Measurements from ENCODE around the gene PAK1IP1.
"Not testable (repeated sequence)": the region's sequence is repeated elsewhere in the genome, so short reads cannot be mapped to it uniquely, and the experiment has no call there.

Gene PAK1IP1

GRCh38 chr6:10694302-10695085 is at the start of gene PAK1IP1, which contains the start of gene C6orf52:
Gene PAK1IP1, plus strand, starts transcription at chr6:10694972. Its CDS starts 14 bp downstream, at chr6:10694986.
Gene C6orf52, minus strand, starts transcription at chr6:10694616. Its CDS starts 7,066 bp downstream, at chr6:10687550.
- peak; percentile 75 for DNase-seq

GRCh38 chr6:10655508-10656055 is 39.2 kb upstream of the PAK1IP1 start:
- DNase-seq: no peak

GRCh38 chr6:10658910-10659698 is 35.7 kb upstream of the PAK1IP1 start:
- no peak for DNase-seq

GRCh38 chr6:10659699-10660348 is 34.9 kb upstream of the PAK1IP1 start:
- DNase-seq: peak; percentile 30

- not testable (repeated sequence) for DNase-seq
Measured at GRCh38 chr6:10660431-10661191, 34.2 kb upstream of the PAK1IP1 start.

GRCh38 chr6:10662207-10662606 is 32.6 kb upstream of the PAK1IP1 start:
- DNase-seq: no peak

- DNase-seq: no peak
Measured at GRCh38 chr6:10662742-10663141, 32.0 kb upstream of the PAK1IP1 start.

GRCh38 chr6:10665595-10665994 is 29.2 kb upstream of the PAK1IP1 start:
- not testable (repeated sequence) for DNase-seq

- DNase-seq: no peak
Measured at GRCh38 chr6:10668126-10668917, 26.4 kb upstream of the PAK1IP1 start.

- DNase-seq: no peak
Measured at GRCh38 chr6:10676403-10676802, 18.4 kb upstream of the PAK1IP1 start.

GRCh38 chr6:10678456-10678855 is 16.3 kb upstream of the PAK1IP1 start:
- DNase-seq: no peak

- no peak for DNase-seq
Measured at GRCh38 chr6:10681795-10682194, 13.0 kb upstream of the PAK1IP1 start.

GRCh38 chr6:10682355-10682988 is 12.3 kb upstream of the PAK1IP1 start:
- no peak for DNase-seq

- no peak for DNase-seq
Measured at GRCh38 chr6:10684618-10685017, 10.2 kb upstream of the PAK1IP1 start.

GRCh38 chr6:10685092-10685915 is 9.5 kb upstream of the PAK1IP1 start:
- DNase-seq: no peak

GRCh38 chr6:10686901-10687300 is 7.9 kb upstream of the PAK1IP1 start:
- DNase-seq: no peak

GRCh38 chr6:10687582-10687981 is 7.2 kb upstream of the PAK1IP1 start:
- DNase-seq: no peak

- DNase-seq: no peak
Measured at GRCh38 chr6:10690651-10691445, 3.9 kb upstream of the PAK1IP1 start.

- DNase-seq: no peak
Measured at GRCh38 chr6:10692965-10693538, 1.7 kb upstream of the PAK1IP1 start.

Data from NCI-H510A (cell line).